GM12878 (cell line): ENCODE results near the gene SORL1. TPM values are rescaled to one million over a fixed set of nuclear protein-coding genes. Genes with fewer than 3 reads are reported as not detected.
A peak's percentile ranks its signal among the peaks of the same experiment; 100 is the strongest.

Source experiments
- ATAC-seq: fragments of 200-7000 bp; cut with Tn5 transposase; 3 replicates; pipeline ENCODE4 v1.9.1; 2020; ENCODE audit warnings: mild to moderate bottlenecking, moderate library complexity
- BruUV-seq: library from RNA; stranded (reverse); fragments of 400-500 nt; replicated peaks from 2 replicates; lab custom pipeline; 2021; lab: Mats Ljungman, UMichigan
- CTCF ChIA-PET: fragments of 300-600 bp; sonication (Branson Sonifier 250); formaldehyde crosslinking; extraction: SDS; loops from one replicate; lab custom pipeline; 2021; ENCODE audit warnings: inconsistent platforms; lab: Yijun Ruan, JAX
- POLR2A ChIA-PET: fragments of 350-600 bp; formaldehyde crosslinking; extraction: SDS; loops from one replicate; lab custom pipeline; 2021; ENCODE audit warnings: inconsistent platforms; lab: Charles Lee
- RAD21 ChIA-PET: fragments of 300-600 bp; sonication (Branson Sonifier 250); formaldehyde crosslinking; loops from one replicate; lab custom pipeline; 2023; ENCODE audit warnings: antibody characterized with exemption; ENCODE audit not compliant: unreplicated experiment; lab: Charles Lee
- SMC1A ChIA-PET: fragments of 300-600 bp; sonication (Branson Sonifier 250); formaldehyde crosslinking; loops from one replicate; lab custom pipeline; 2023; ENCODE audit not compliant: unreplicated experiment, uncharacterized antibody; lab: Charles Lee
- DNase-seq: peaks from one replicate; pipeline ENCODE4 v3.0.0-alpha.2; 2011; ENCODE audit warnings: low read depth, low spot score
- FAIRE-seq: peaks from 3 replicates; lab custom pipeline; 2011; peaks lifted over from hg19 to GRCh38; lab: Jason Lieb, UNC
- H2AFZ ChIP-seq: 2 replicates; pipeline ENCODE4 v1.6.0; 2011; ENCODE audit warnings: low read depth, low read length, control low read depth; ENCODE audit not compliant: control insufficient read depth
- H3K27ac ChIP-seq: 2 replicates; pipeline ENCODE4 v1.5.1; 2011; ENCODE audit warnings: control low read depth; ENCODE audit not compliant: control insufficient read depth, insufficient read depth
- H3K27me3 ChIP-seq, 2 experiments: replicated peaks in 1 of 2; 2 replicates each; pipeline versions ENCODE4 v1.6.0 to v1.6.1; 2011; ENCODE audit warnings: low read length in 1 of 2; ENCODE audit not compliant: control insufficient read depth in 2 of 2, insufficient read depth in 2 of 2
- H3K36me3 ChIP-seq, 2 experiments: 2 replicates each; pipeline ENCODE4 v1.5.1; 2011; ENCODE audit warnings: low read length in 1 of 2; ENCODE audit not compliant: control insufficient read depth in 2 of 2, insufficient read depth in 2 of 2
- H3K4me1 ChIP-seq: 2 replicates; pipeline ENCODE4 v1.6.1; 2011; ENCODE audit warnings: mild to moderate bottlenecking, low read length, moderate library complexity, mixed read lengths; ENCODE audit not compliant: control insufficient read depth, insufficient read depth
- H3K4me2 ChIP-seq: 2 replicates; pipeline ENCODE4 v1.6.0; 2011; ENCODE audit warnings: control low read depth; ENCODE audit not compliant: control insufficient read depth, insufficient read depth
- H3K4me3 ChIP-seq: fragments of 200-600 bp; sonication (generic); 2 replicates; pipeline ENCODE4 v1.5.1; 2016
- H3K79me2 ChIP-seq: 2 replicates; pipeline ENCODE4 v1.6.0; 2011; ENCODE audit warnings: low read length; ENCODE audit not compliant: control insufficient read depth, insufficient read depth
- H3K9ac ChIP-seq: 2 replicates; pipeline ENCODE4 v1.8.0; 2011; ENCODE audit warnings: low read length, control low read depth, mixed read lengths; ENCODE audit not compliant: control insufficient read depth, insufficient read depth
- H3K9me3 ChIP-seq: replicated peaks from 3 replicates; pipeline ENCODE4 v1.5.1; 2011; ENCODE audit warnings: mild to moderate bottlenecking, low read length; ENCODE audit not compliant: control insufficient read depth, insufficient read depth
- H4K20me1 ChIP-seq: 2 replicates; pipeline ENCODE4 v1.6.0; 2011; ENCODE audit not compliant: control insufficient read depth, insufficient read depth
- CHD2 ChIP-seq: IDR thresholded peaks from 2 replicates; pipeline ENCODE4 v1.6.1; 2011; ENCODE audit warnings: low read depth, low read length, improper control_type of control experiment, borderline replicate concordance
- NFXL1 ChIP-seq: fragments of 450-650 bp; IDR thresholded peaks from 2 replicates; pipeline ENCODE4 v1.6.1; 2017; ENCODE audit warnings: antibody characterized with exemption, mild to moderate bottlenecking, borderline replicate concordance
- PAX5 ChIP-seq: IDR thresholded peaks from 2 replicates; pipeline ENCODE4 v1.6.1; 2011; ENCODE audit warnings: low read depth, low read length, borderline replicate concordance
- RUNX3 ChIP-seq: IDR thresholded peaks from 2 replicates; pipeline ENCODE4 v1.6.1; 2012; ENCODE audit warnings: low read length, inconsistent platforms
- WGBS: methylation state at CpG from one replicate; pipeline ENCODE4 v1.1.6; 2016; ENCODE audit warnings: low lambda C conversion rate; ENCODE audit not compliant: insufficient replicate concordance, insufficient coverage; ENCODE audit errors: missing lambda C conversion rate; 5-methylcytosine and 5-hydroxymethylcytosine counted together
- in situ Hi-C: fragments of 300-500 bp; cut with MboI; formaldehyde crosslinking; loops from 9 replicates; pipeline ENCODE4 v1.14.3; 2018; ENCODE audit warnings: mixed read lengths
- intact Hi-C: fragments of 100-400 bp; cut with micrococcal nuclease; formaldehyde crosslinking; loops from one replicate; pipeline ENCODE4 v1.14.2; 2022; ENCODE audit not compliant: unreplicated experiment
- polyA plus RNA-seq, 11 experiments: library from polyadenylated mRNA; depleted of rRNA in 4 of 11; unstranded in 6 of 11; stranded (reverse) in 5 of 11; fragments of >200 nt; fragmentation: Nextera tagmentation in 4 of 11; fragmentation: Illumina TruSeq in 1 of 11; extraction: Ambion mirVana in 4 of 11; extraction: Trizol in 1 of 11; gene quantifications; 1 replicate in 1 of 11; 2 replicates in 10 of 11; pipeline versions ENCODE4 v1.2.1 to v1.2.3, GENCODE V29; 2011 to 2016; ENCODE audit warnings: inconsistent platforms in 2 of 11, missing spikeins in 2 of 11, low read depth in 1 of 11
- total RNA-seq, 4 experiments: library from RNA; depleted of rRNA in 3 of 4; stranded (reverse); fragments of >200 nt in 3 of 4; fragmentation: Illumina TruSeq in 1 of 4; extraction: Trizol in 1 of 4; gene quantifications; 2 replicates each; pipeline versions ENCODE4 v1.2.1 to v1.2.3, GENCODE V29; 2013 to 2021

Gene SORL1
- total and polyA plus RNA-seq, 10 of the 15 experiments (the other 5 are each of a cell fraction or from before 2014, with no cell fraction given), result 20.2 to 107 (median 59.9) TPM

DNA sequence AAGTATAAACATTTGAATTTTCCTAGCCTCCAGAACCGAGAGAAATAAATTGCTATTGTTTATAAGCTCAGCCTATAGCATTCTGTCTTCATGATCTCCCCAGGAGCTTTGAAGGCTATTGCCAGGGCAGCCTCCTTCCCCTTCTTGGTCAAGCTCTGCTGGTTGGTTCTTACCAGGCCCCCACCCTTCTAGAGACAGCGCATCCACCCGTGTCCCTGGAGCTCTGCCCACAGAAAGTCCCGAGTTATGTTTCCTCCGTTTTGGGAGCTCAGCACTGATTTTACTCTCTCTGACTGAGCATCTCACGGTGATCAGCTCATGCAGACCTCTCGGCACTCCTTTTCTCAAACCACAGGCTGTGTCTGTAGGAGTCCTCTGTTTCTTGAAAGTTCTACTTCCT, 124.4 kb downstream of the SORL1 start:
- SMC1A ChIA-PET, result interaction anchor here (0.7 to 3.8 kb wide), 24 partner anchors 10 to 260 kb away, joined by 3 to 29 read pairs (median 6); no protein-coding TSS in a partner anchor
- Histone ChIP-seq H3K27me3 (no peaks in the 10 kb centered on the region), H3K4me1 (peaks cover 47% of the 10 kb centered on the region), H3K4me3 (no peak overlapping the region), H3K4me2 (no peak overlapping the region; the same call in none of the 2 replicates), H2AFZ (no peak overlapping the region), H3K79me2 (no peaks in the 10 kb centered on the region; the same call in 1 of the 2 replicates), H3K27ac (peak overlapping the region; percentile 75), H3K9ac (peak overlapping the region; percentile 21; the same call in 1 of the 2 replicates), H3K36me3 (peaks cover 27 to 57% of the 10 kb centered on the region in 2 experiments), H3K9me3 (peaks cover 8% of the 10 kb centered on the region), H4K20me1 (no peaks in the 10 kb centered on the region)
- ATAC-seq (peak; percentile 5), FAIRE-seq (no peak), DNase-seq (peak; percentile 81)
- no TSS peak for BruUV-seq
- CTCF ChIA-PET, result interaction anchor here (0.6 to 2.9 kb wide), 9 partner anchors 8 to 1446 kb away, joined by 3 to 25 read pairs (median 3); no protein-coding TSS in a partner anchor
- RAD21 ChIA-PET, result interaction anchor here (0.9 to 3.3 kb wide), 10 partner anchors 14 to 255 kb away, joined by 3 to 27 read pairs (median 6); no protein-coding TSS in a partner anchor
- POLR2A ChIA-PET, result interaction anchor here (0.7 to 2.9 kb wide), 7 partner anchors 40 to 285 kb away, joined by 3 to 13 read pairs (median 4); no protein-coding TSS in a partner anchor
- in situ Hi-C loops, result no loop called here
- TF ChIP-seq CHD2, result no peak
- TF ChIP-seq NFXL1, result no peak
- peak; percentile 86 for TF ChIP-seq PAX5
- TF ChIP-seq RUNX3, result peak; percentile 58
- intact Hi-C loops, result no loop called here
- WGBS, result 34% methylated on average over 7 of the region's 7 CpGs
